Measurements from ENCODE around the gene NAA38.
A peak's percentile ranks its signal among the peaks of the same experiment; 100 is the strongest.

The NAA38 gene

GRCh38 chr17:7850701-7851437 lies 6.5 kb downstream of the NAA38 start:
- no peak for DNase-seq (ENCODE audit: low spot score)
- no peak overlapping the region for H3K4me3 ChIP-seq
- peak overlapping the region in 1 of 2 donors; percentile 15 for H3K27ac ChIP-seq
- TF ChIP-seq CTCF (IDR thresholded peaks at IDR 0.05) = no peak

- DNase-seq (ENCODE audit: low spot score) = no peak
- TF ChIP-seq CTCF (IDR thresholded peaks at IDR 0.05) = no peak
- no peak overlapping the region for H3K27ac ChIP-seq
- no peak overlapping the region for H3K4me3 ChIP-seq
These were observed 7.4 kb downstream of the NAA38 start for GRCh38 chr17:7849751-7850504.

GRCh38 chr17:7849130-7849750 lies 8.1 kb downstream of the NAA38 start:
- no peak overlapping the region for H3K27ac ChIP-seq
- TF ChIP-seq CTCF (IDR thresholded peaks at IDR 0.05) = no peak
- DNase-seq (ENCODE audit: low spot score) = no peak
- H3K4me3 ChIP-seq = no peak overlapping the region

- Histone ChIP-seq H3K27ac (no peak overlapping the region), H3K4me3 (no peak overlapping the region)
- TF ChIP-seq CTCF (IDR thresholded peaks at IDR 0.05) = no peak
- no peak for DNase-seq (ENCODE audit: low spot score)
These were observed 8.6 kb downstream of the NAA38 start for GRCh38 chr17:7848739-7849129.

- no peak overlapping the region for H3K27ac ChIP-seq
- TF ChIP-seq CTCF (IDR thresholded peaks at IDR 0.05) = no peak
- no peak overlapping the region for H3K4me3 ChIP-seq
- no peak for DNase-seq (ENCODE audit: low spot score)
These were observed 9.2 kb downstream of the NAA38 start for GRCh38 chr17:7848131-7848579.

GRCh38 chr17:7846765-7847661 lies 10.3 kb downstream of the NAA38 start:
- TF ChIP-seq CTCF (IDR thresholded peaks at IDR 0.05) = no peak
- no peak overlapping the region for H3K4me3 ChIP-seq
- no peak overlapping the region for H3K27ac ChIP-seq
- peak; percentile 71 for DNase-seq (ENCODE audit: low spot score)
